DND-41 (cell line): ENCODE results near the gene SRMS.

Experiments used
- CTCF ChIP-seq: IDR thresholded peaks from 2 replicates; pipeline ENCODE4 v1.5.1; 2012; ENCODE audit warnings: borderline replicate concordance, low read length, moderate library complexity, mild to moderate bottlenecking; ENCODE audit not compliant: poor library complexity, severe bottlenecking; ENCODE audit errors: extremely low read depth
- EZH2 ChIP-seq: IDR thresholded peaks from 3 replicates; pipeline ENCODE4 v1.6.1; 2012; ENCODE audit warnings: borderline replicate concordance, low read depth, mild to moderate bottlenecking, moderate library complexity, low read length, inconsistent platforms; ENCODE audit not compliant: severe bottlenecking

- TF ChIP-seq CTCF, result no peak
- TF ChIP-seq EZH2, result no peak
Observed at GRCh38 chr20:63595416-63596127, 48.0 kb upstream of the SRMS start.
